HEK293T (cell line): Measurements from ENCODE around the gene PDS5A.

Source experiments
- BHLHE40 ChIP-seq: fragments of 450-650 bp; IDR thresholded peaks from 2 replicates; pipeline ENCODE4 v1.6.1; 2016; ENCODE audit warnings: mild to moderate bottlenecking, moderate library complexity, borderline replicate concordance
- ELF4 ChIP-seq: fragments of 450-650 bp; IDR thresholded peaks from 2 replicates; pipeline ENCODE4 v1.6.1; 2017; ENCODE audit warnings: antibody characterized with exemption
- FOXA1 ChIP-seq: fragments of 450-650 bp; IDR thresholded peaks from 2 replicates; pipeline ENCODE4 v1.6.1; 2016; ENCODE audit warnings: mild to moderate bottlenecking
- FOXK2 ChIP-seq: fragments of 450-650 bp; IDR thresholded peaks from 2 replicates; pipeline ENCODE4 v1.6.1; 2016; ENCODE audit warnings: mild to moderate bottlenecking
- FOXM1 ChIP-seq: fragments of 450-650 bp; IDR thresholded peaks from 2 replicates; pipeline ENCODE4 v1.6.1; 2017; ENCODE audit warnings: mild to moderate bottlenecking, borderline replicate concordance
- HDGF ChIP-seq: fragments of 450-650 bp; IDR thresholded peaks from 2 replicates; pipeline ENCODE4 v1.6.1; 2017; ENCODE audit warnings: antibody characterized with exemption, borderline replicate concordance
- NFRKB ChIP-seq: fragments of 450-650 bp; IDR thresholded peaks from 2 replicates; pipeline ENCODE4 v1.6.1; 2016; ENCODE audit warnings: mild to moderate bottlenecking, moderate library complexity
- SUZ12 ChIP-seq: fragments of 450-650 bp; IDR thresholded peaks from 2 replicates; pipeline ENCODE4 v1.6.1; 2016; ENCODE audit warnings: mild to moderate bottlenecking
- TARDBP ChIP-seq: fragments of 450-650 bp; IDR thresholded peaks from 2 replicates; pipeline ENCODE4 v1.6.1; 2016

GRCh38 chr4:39950861-39951481 lies 26.7 kb downstream of the PDS5A start:
- TF ChIP-seq FOXM1: no peak
- TF ChIP-seq ELF4: no peak
- no peak for TF ChIP-seq HDGF
- TF ChIP-seq NFRKB: no peak
- no peak for TF ChIP-seq FOXK2
- TF ChIP-seq SUZ12: no peak
- TF ChIP-seq BHLHE40: no peak
- no peak for TF ChIP-seq TARDBP
- no peak for TF ChIP-seq FOXA1
